Hepatocyte (in vitro differentiated cells): Measurements from ENCODE around the gene CALD1. TPM values are rescaled to one million over a fixed set of nuclear protein-coding genes. Genes with fewer than 3 reads are reported as not detected.

Source experiments
- DNase-seq: peaks from one replicate; pipeline ENCODE4 v3.0.0-alpha.2; 2016; ENCODE audit warnings: low spot score
- H2AFZ ChIP-seq: fragments of 200-600 bp; sonication (generic); 2 replicates; pipeline ENCODE4 v1.6.0; 2016; ENCODE audit warnings: antibody characterized with exemption, mild to moderate bottlenecking
- H3K27ac ChIP-seq: fragments of 200-600 bp; sonication (generic); 2 replicates; pipeline ENCODE4 v1.5.1; 2016; ENCODE audit warnings: mild to moderate bottlenecking
- H3K27me3 ChIP-seq: fragments of 200-600 bp; sonication (generic); 2 replicates; pipeline ENCODE4 v1.6.1; 2016
- H3K36me3 ChIP-seq: fragments of 200-600 bp; sonication (generic); replicated peaks from 2 replicates; pipeline ENCODE4 v1.5.1; 2016; ENCODE audit warnings: low read depth; ENCODE audit not compliant: insufficient read depth
- H3K4me1 ChIP-seq: fragments of 200-600 bp; sonication (generic); 2 replicates; pipeline ENCODE4 v1.5.1; 2016; ENCODE audit warnings: mild to moderate bottlenecking, moderate library complexity; ENCODE audit not compliant: insufficient read depth
- H3K4me2 ChIP-seq: fragments of 200-600 bp; sonication (generic); 2 replicates; pipeline ENCODE4 v1.6.0; 2016
- H3K4me3 ChIP-seq: fragments of 200-600 bp; sonication (generic); 2 replicates; pipeline ENCODE4 v1.5.1; 2016; ENCODE audit warnings: mild to moderate bottlenecking
- H3K79me2 ChIP-seq: fragments of 200-600 bp; sonication (generic); 2 replicates; pipeline ENCODE4 v1.6.0; 2017; ENCODE audit warnings: mild to moderate bottlenecking
- H3K9me2 ChIP-seq: fragments of 200-600 bp; sonication (generic); replicated peaks from 2 replicates; pipeline ENCODE4 v1.6.0; 2017; ENCODE audit warnings: mild to moderate bottlenecking; ENCODE audit not compliant: insufficient read depth
- H3K9me3 ChIP-seq: fragments of 200-600 bp; sonication (generic); 2 replicates; pipeline ENCODE4 v1.5.1; 2016; ENCODE audit warnings: low read depth, mild to moderate bottlenecking
- H4K20me1 ChIP-seq: fragments of 200-600 bp; sonication (generic); 2 replicates; pipeline ENCODE4 v1.6.0; 2016; ENCODE audit warnings: mild to moderate bottlenecking; ENCODE audit not compliant: insufficient read depth, poor library complexity, severe bottlenecking
- CTCF ChIP-seq: fragments of 200-600 bp; sonication (generic); IDR thresholded peaks from 2 replicates; pipeline ENCODE4 v1.5.1; 2016; ENCODE audit warnings: antibody characterized with exemption, mild to moderate bottlenecking; ENCODE audit not compliant: poor library complexity
- EZH2 ChIP-seq: fragments of 200-600 bp; sonication (generic); IDR thresholded peaks from 2 replicates; pipeline ENCODE4 v1.6.1; 2016; ENCODE audit warnings: antibody characterized with exemption, mild to moderate bottlenecking, borderline replicate concordance
- EZH2phosphoT487 ChIP-seq: fragments of 200-600 bp; sonication (generic); IDR thresholded peaks from one replicate; pipeline ENCODE4 v1.6.1; 2018; ENCODE audit warnings: antibody characterized with exemption, mild to moderate bottlenecking, low read depth, moderate library complexity; ENCODE audit not compliant: unreplicated experiment, severe bottlenecking
- WGBS: methylation state at CpG from one replicate; pipeline ENCODE4 v1.1.6; 2016; ENCODE audit warnings: low lambda C conversion rate; ENCODE audit errors: missing lambda C conversion rate; 5-methylcytosine and 5-hydroxymethylcytosine counted together
- polyA plus RNA-seq: library from polyadenylated mRNA; unstranded; fragments of >200 nt; fragmentation: Nextera tagmentation; extraction: Ambion mirVana; gene quantifications from 2 replicates; pipeline ENCODE4 v1.2.1, GENCODE V29; 2016
- total RNA-seq: library from RNA; depleted of rRNA; stranded (reverse); fragments of >200 nt; gene quantifications from 2 replicates; pipeline ENCODE4 v1.2.3, GENCODE V29; 2014

The CALD1 gene
- total and polyA plus RNA-seq, 2 experiments from 2014 or later, result 207 to 333 TPM

DNA sequence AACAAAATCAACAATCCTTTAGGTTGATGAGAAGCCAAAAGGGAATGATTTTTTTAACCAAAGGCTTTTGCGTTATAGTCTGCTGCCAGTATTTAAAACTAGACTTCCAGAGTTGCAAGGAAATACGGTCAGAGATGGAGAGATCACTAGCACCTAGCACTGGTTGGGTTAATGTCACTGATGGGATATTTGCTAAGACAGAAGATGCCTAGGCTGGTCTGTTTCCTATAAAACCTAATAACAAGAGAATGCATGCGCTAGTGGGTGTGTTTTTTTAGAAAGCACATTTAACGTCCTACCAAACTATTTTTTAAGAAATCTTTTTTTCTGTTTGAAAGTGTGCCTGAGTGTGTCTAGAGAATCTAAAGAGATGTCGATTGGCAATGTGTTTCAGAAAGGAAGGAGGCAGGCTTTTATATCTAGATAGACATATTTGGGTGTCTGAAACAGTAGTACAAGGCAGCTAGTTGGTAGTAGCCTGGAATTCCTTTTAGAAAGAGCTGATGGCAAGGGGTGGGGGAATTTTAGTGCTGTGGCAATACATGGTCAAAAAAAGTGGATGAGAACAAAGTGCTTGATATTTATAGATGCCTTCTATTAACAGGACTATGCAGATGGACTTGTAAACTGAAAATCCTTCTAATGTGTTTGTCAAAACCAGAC is 863 bp downstream of the CALD1 start:
- DNase-seq, result no peak
- TF ChIP-seq CTCF, result no peak
- no peak for TF ChIP-seq EZH2phosphoT487
- no peak for TF ChIP-seq EZH2
- H3K4me3 ChIP-seq, result peak overlapping the region; percentile 38
- H2AFZ ChIP-seq, result peak overlapping the region; percentile 6
- H3K9me3 ChIP-seq, result no peaks in the 10 kb centered on the region
- no peaks in the 10 kb centered on the region for H3K27me3 ChIP-seq
- H3K4me2 ChIP-seq, result peak overlapping the region; percentile 69
- peak overlapping the region; percentile 88 for H3K27ac ChIP-seq
- no peaks in the 10 kb centered on the region for H3K9me2 ChIP-seq
- H3K36me3 ChIP-seq, result no peaks in the 10 kb centered on the region
- WGBS, result 22% methylated on average over 5 of the region's 5 CpGs
- H3K4me1 ChIP-seq, result peaks cover 14% of the 10 kb centered on the region
- H3K79me2 ChIP-seq, result peaks cover 49% of the 10 kb centered on the region
- H4K20me1 ChIP-seq, result no peaks in the 10 kb centered on the region

DNA sequence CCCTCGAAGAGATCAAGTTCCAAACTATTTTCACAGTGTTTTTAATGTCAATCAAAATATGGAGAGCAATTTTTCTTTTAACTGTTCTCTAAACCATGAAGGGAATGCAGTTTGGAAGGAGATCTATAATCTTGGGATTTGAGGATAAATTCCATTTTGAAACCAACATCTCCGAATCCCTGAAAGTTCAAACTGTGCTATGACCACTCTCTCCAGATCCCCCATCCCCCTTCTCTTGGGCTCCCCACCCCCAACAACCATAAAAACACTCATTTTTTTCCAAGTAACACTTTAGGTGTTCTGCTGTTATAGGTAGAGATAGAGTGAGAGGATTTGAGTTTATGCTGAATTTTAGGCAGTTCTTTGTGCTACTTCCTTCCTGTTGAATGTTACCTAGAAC is 1.7 kb downstream of the CALD1 start:
- no peaks in the 10 kb centered on the region for H3K9me2 ChIP-seq
- peaks cover 14% of the 10 kb centered on the region for H3K4me1 ChIP-seq
- no peaks in the 10 kb centered on the region for H3K9me3 ChIP-seq
- no peaks in the 10 kb centered on the region for H3K36me3 ChIP-seq
- H3K4me2 ChIP-seq, result peak overlapping the region; percentile 69
- DNase-seq, result no peak
- H3K4me3 ChIP-seq, result peak overlapping the region; percentile 38
- H2AFZ ChIP-seq, result no peak overlapping the region
- H3K27ac ChIP-seq, result peak overlapping the region; percentile 88
- no peak for TF ChIP-seq EZH2
- no peak for TF ChIP-seq EZH2phosphoT487
- no peak for TF ChIP-seq CTCF
- no peaks in the 10 kb centered on the region for H3K27me3 ChIP-seq
- WGBS, result 31% methylated on average over 2 of the region's 2 CpGs
- H4K20me1 ChIP-seq, result no peaks in the 10 kb centered on the region
- H3K79me2 ChIP-seq, result peaks cover 58% of the 10 kb centered on the region

GRCh38 chr7:134782121-134782623 is 2.7 kb downstream of the CALD1 start:
- no peaks in the 10 kb centered on the region for H3K9me2 ChIP-seq
- H3K79me2 ChIP-seq, result peaks cover 68% of the 10 kb centered on the region
- no peaks in the 10 kb centered on the region for H3K9me3 ChIP-seq
- H3K36me3 ChIP-seq, result no peaks in the 10 kb centered on the region
- no peaks in the 10 kb centered on the region for H3K27me3 ChIP-seq
- no peaks in the 10 kb centered on the region for H4K20me1 ChIP-seq
- no peak overlapping the region for H2AFZ ChIP-seq
- DNase-seq, result no peak
- H3K27ac ChIP-seq, result no peak overlapping the region
- 74% methylated on average over 4 of the region's 4 CpGs for WGBS
- peak overlapping the region; percentile 69 for H3K4me2 ChIP-seq
- no peak overlapping the region for H3K4me3 ChIP-seq
- peaks cover 14% of the 10 kb centered on the region for H3K4me1 ChIP-seq
- TF ChIP-seq EZH2 (no peak), CTCF (no peak), EZH2phosphoT487 (no peak)
